Bronchial epithelial cell (primary cell): ENCODE results near the gene ANKRD33B. TPM values are rescaled to one million over a fixed set of nuclear protein-coding genes. Genes with fewer than 3 reads are reported as not detected.
A peak's percentile ranks its signal among the peaks of the same experiment; 100 is the strongest.
"Not testable (repeated sequence)": the region's sequence is repeated elsewhere in the genome, so short reads cannot be mapped to it uniquely, and the experiment has no call there.

Experiments
- DNase-seq: peaks from one replicate; pipeline ENCODE4 v3.0.0-alpha.2; 2010; ENCODE audit warnings: low read depth
- FAIRE-seq: peaks from 2 replicates; lab custom pipeline; 2011; peaks lifted over from hg19 to GRCh38; lab: Jason Lieb, UNC
- H3K27me3 ChIP-seq: 2 replicates; pipeline ENCODE4 v1.5.1; 2011; ENCODE audit warnings: low read length; ENCODE audit not compliant: control insufficient read depth, insufficient read depth
- H3K36me3 ChIP-seq: 2 replicates; pipeline ENCODE4 v1.5.1; 2011; ENCODE audit warnings: low read length; ENCODE audit not compliant: control insufficient read depth, insufficient read depth
- H3K4me3 ChIP-seq: 2 replicates; pipeline ENCODE4 v1.5.1; 2011; ENCODE audit warnings: mild to moderate bottlenecking, low read depth, low read length, control low read depth
- CTCF ChIP-seq: IDR thresholded peaks from 2 replicates; pipeline ENCODE4 v1.5.1; 2011; ENCODE audit warnings: mild to moderate bottlenecking, moderate library complexity, low read length, control low read depth, inconsistent platforms; ENCODE audit not compliant: insufficient read depth, severe bottlenecking
- total RNA-seq: library from RNA; depleted of rRNA; stranded (reverse); fragments of >200 nt; gene quantifications from 2 replicates; pipeline ENCODE4 v1.2.1, GENCODE V29; 2014

The ANKRD33B gene
- total RNA-seq, result under 0.01 and 0.13 TPM in 2 replicates

DNA sequence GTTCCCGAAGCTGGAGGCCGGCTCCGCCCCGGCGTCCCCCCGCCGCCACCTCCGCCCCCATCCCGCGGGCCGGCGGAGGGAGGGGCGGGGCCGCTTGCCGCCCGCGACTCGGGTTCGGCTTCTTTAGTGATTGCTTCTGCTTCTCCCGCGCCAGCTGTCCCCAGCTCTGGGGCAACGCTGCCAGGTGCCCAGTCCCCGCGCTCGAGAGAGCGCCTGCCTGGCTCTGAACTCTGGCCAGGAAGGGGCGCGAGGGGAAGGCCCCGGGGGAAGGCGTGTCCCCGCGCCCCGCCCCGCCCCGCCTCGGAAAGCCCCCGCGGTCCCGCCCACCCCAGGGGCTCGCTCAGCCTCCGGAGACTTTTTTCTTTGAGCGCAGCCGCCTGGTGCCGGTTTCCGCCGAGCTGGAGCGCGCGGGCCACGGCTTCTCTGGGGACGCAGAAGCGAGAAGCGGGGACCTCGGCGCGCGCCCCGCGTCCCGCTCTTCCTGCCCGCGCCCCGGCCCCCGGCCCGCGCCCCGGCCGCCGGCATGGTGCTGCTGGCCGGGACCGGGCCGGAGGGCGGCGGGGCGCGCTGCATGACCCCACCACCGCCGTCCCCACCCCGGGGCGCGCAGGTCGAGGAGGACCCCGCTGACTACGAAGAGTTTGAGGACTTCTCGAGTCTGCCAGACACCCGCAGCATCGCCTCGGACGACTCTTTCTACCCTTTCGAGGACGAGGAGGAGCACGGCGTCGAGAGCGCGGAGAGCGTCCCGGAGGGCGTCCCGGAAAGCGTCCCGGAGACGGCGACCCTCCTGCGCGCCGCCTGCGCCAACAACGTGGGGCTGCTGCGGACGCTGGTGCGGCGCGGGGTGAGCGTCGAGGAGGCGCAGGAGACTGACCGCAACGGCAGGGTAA, at the start of gene ANKRD33B:
Gene ANKRD33B (plus strand): TSS at position 126 of the 893 bp plus-strand sequence. CDS start 398 bp downstream, at position 524.
- H3K36me3 ChIP-seq, result no peaks in the 10 kb centered on the region
- DNase-seq (no peak), FAIRE-seq (no peak)
- no peak for TF ChIP-seq CTCF
- H3K27me3 ChIP-seq, result peaks cover 5% of the 10 kb centered on the region
- peak within 1 kb of the TSS; percentile 43 for H3K4me3 ChIP-seq

DNA sequence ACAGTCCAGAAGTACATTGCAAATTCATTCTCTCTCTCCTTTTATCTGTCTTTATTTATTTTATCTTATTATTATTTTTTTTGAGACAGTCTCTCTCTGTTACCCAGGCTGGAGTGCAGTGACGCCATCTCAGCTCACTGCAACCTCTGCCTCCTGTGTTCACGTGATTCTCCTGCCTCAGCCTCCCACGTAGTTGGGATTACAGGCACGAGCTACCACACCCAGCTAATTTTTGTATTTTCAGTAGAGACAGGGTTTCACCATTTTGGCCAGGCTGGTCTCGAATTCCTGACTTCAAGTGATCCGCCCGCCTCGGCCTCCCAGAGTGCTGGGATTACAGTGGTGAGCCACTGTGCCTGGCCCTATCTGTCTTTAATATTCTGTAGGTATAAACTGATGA, 49.3 kb upstream of the ANKRD33B start:
- H3K27me3 ChIP-seq, DNase-seq, H3K4me3 ChIP-seq, H3K36me3 ChIP-seq, FAIRE-seq: not testable (repeated sequence)

- no peaks in the 10 kb centered on the region for H3K27me3 ChIP-seq
- no peak for TF ChIP-seq CTCF
- DNase-seq (no peak), FAIRE-seq (no peak)
- no peaks in the 10 kb centered on the region for H3K36me3 ChIP-seq
- no peak overlapping the region for H3K4me3 ChIP-seq
These were observed 48.4 kb upstream of the ANKRD33B start for GRCh38 chr5:10515492-10515891.

DNA sequence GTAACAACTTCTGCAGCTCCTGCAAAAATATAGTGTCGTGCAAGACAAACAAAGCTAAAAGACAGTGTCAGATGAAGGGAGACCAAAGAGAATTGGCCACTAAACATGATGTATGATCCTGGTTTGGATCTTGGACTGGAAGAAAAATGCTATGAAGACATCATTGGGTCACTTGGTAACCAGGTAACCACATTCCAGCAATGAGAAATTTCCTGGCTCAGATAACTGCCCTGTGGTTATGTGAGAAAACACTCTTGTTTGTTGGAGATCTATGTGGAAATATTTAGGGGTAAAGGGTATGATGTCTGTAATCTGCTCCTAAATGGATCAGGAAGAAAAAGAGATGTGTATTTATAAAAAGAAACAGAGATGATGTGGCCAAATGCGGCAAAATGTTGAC, 45.5 kb upstream of the ANKRD33B start:
- no peak for TF ChIP-seq CTCF
- Histone ChIP-seq H3K4me3 (no peak overlapping the region), H3K36me3 (no peaks in the 10 kb centered on the region), H3K27me3 (no peaks in the 10 kb centered on the region)
- FAIRE-seq, result no peak
- DNase-seq, result no peak

DNA sequence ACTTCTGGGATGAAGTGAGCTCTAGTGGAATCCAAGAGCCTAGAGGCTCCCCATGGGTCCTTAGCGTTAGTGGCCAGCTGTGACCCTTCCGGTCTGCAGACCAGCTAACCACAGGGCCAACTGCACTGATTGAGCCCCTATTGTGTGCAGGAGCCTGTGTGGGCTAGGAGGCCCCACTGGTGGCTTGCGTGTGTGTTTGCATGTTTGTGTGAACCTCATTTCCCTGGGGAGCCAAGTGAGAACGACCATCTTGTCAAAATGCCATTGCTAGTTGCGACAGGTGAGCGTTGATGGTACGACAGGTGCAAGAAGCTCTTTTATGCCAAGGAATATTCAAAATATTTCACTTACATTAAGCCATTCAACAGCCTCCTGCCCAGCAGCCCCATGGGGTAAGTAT, 44.1 kb upstream of the ANKRD33B start:
- no peaks in the 10 kb centered on the region for H3K27me3 ChIP-seq
- DNase-seq, result no peak
- TF ChIP-seq CTCF, result no peak
- FAIRE-seq, result no peak
- no peak overlapping the region for H3K4me3 ChIP-seq
- no peaks in the 10 kb centered on the region for H3K36me3 ChIP-seq

DNA sequence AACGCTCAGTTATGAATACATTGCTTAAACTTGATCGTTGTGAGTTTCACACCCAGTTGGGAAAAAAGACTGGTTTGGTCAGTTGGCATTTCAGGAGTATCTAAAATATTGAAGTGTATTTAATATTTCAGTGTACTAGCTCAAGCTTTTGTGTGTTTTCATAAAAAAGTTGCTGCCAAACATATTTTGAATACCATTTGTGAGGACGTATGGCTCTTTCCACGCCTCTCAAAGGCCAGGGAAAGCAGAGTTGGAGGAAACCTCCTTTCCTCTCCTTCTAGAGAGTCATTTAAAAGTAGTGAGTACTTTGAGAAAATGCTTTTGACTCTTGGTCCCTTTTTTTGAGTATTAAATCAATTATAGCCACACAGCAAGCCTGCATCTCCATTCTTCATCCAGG, 43.2 kb upstream of the ANKRD33B start:
- FAIRE-seq (no peak), DNase-seq (no peak)
- no peaks in the 10 kb centered on the region for H3K27me3 ChIP-seq
- no peak for TF ChIP-seq CTCF
- H3K36me3 ChIP-seq, result no peaks in the 10 kb centered on the region
- no peak overlapping the region for H3K4me3 ChIP-seq
